Activated T-cell treated with anti-CD3 and anti-CD28 coated beads, Interleukin-2, amount 50 U/mL, for 72 hours (primary cell): Measurements from ENCODE around the gene EPHB6. TPM values are rescaled to one million over a fixed set of nuclear protein-coding genes. Genes with fewer than 3 reads are reported as not detected.

Experiments
- ATAC-seq, 2 donors: fragments of 150-1000 bp; cut with Tn5 transposase; replicated peaks in 1 of 2; 2 replicates each; pipeline ENCODE4 v1.10.0; 2021; ENCODE audit warnings: moderate library complexity in 2 of 2, mild to moderate bottlenecking in 1 of 2
- DNase-seq, 2 donors: peaks; one replicate each; pipeline ENCODE4 v3.0.0; 2021 to 2022; ENCODE audit warnings: mixed read lengths in 1 of 2
- H3K27ac Mint-ChIP-seq: one replicate; pipeline ENCODE4 v1.8.0; 2022; ENCODE audit warnings: mild to moderate bottlenecking, moderate library complexity, mixed read lengths
- H3K27me3 Mint-ChIP-seq: one replicate; pipeline ENCODE4 v1.8.0; 2022; ENCODE audit warnings: low read depth, mixed read lengths
- H3K36me3 Mint-ChIP-seq, 2 donors: one replicate each; pipeline ENCODE4 v1.8.0; 2022; ENCODE audit warnings: mixed read lengths in 2 of 2, mild to moderate bottlenecking in 1 of 2; ENCODE audit not compliant: insufficient read depth in 2 of 2
- H3K4me1 Mint-ChIP-seq: one replicate; pipeline ENCODE4 v1.8.0; 2022; ENCODE audit warnings: low read depth, mixed read lengths
- H3K4me3 Mint-ChIP-seq, 2 donors: one replicate each; pipeline ENCODE4 v1.8.0; 2022; ENCODE audit warnings: mild to moderate bottlenecking in 2 of 2, mixed read lengths in 2 of 2, moderate library complexity in 2 of 2
- H3K9me3 Mint-ChIP-seq, 2 donors: one replicate each; pipeline ENCODE4 v1.8.0; 2022; ENCODE audit warnings: mixed read lengths in 2 of 2
- total RNA-seq, 2 donors: library from RNA; stranded (reverse); gene quantifications; one replicate each; pipeline ENCODE4 v1.2.3, GENCODE V29; 2022

The EPHB6 gene
- total RNA-seq, 2 donors from 2014 or later = 10.9 to 13.6 TPM

- no peak overlapping the region for H3K27ac Mint-ChIP-seq
- DNase-seq = no peak
- H3K27me3 Mint-ChIP-seq = no peaks in the 10 kb centered on the region
- H3K9me3 Mint-ChIP-seq = no peaks in the 10 kb centered on the region
- no peak for ATAC-seq
- H3K4me3 Mint-ChIP-seq = no peak overlapping the region
- H3K4me1 Mint-ChIP-seq = no peaks in the 10 kb centered on the region
- no peaks in the 10 kb centered on the region for H3K36me3 Mint-ChIP-seq
Measured at GRCh38 chr7:142871260-142872105, 16.6 kb downstream of the EPHB6 start.

GRCh38 chr7:142872106-142872675 is 17.3 kb downstream of the EPHB6 start:
- Mint-ChIP-seq H3K27ac (no peak overlapping the region), H3K4me3 (no peak overlapping the region), H3K9me3 (no peaks in the 10 kb centered on the region), H3K36me3 (no peaks in the 10 kb centered on the region), H3K4me1 (no peaks in the 10 kb centered on the region), H3K27me3 (no peaks in the 10 kb centered on the region)
- DNase-seq (no peak), ATAC-seq (no peak)

- Mint-ChIP-seq H3K9me3 (no peaks in the 10 kb centered on the region), H3K27ac (no peak overlapping the region), H3K4me3 (no peak overlapping the region), H3K27me3 (no peaks in the 10 kb centered on the region), H3K36me3 (no peaks in the 10 kb centered on the region), H3K4me1 (no peaks in the 10 kb centered on the region)
- DNase-seq (peak; percentile 38 to 41), ATAC-seq (peak; percentile 45 to 56)
Measured at GRCh38 chr7:142873281-142873784, 18.5 kb downstream of the EPHB6 start.

GRCh38 chr7:142873871-142874270 is 19.0 kb downstream of the EPHB6 start:
- Mint-ChIP-seq H3K9me3 (no peaks in the 10 kb centered on the region), H3K27ac (no peak overlapping the region), H3K36me3 (no peaks in the 10 kb centered on the region), H3K27me3 (no peaks in the 10 kb centered on the region), H3K4me1 (no peaks in the 10 kb centered on the region), H3K4me3 (no peak overlapping the region)
- DNase-seq = no peak
- no peak for ATAC-seq

- Mint-ChIP-seq H3K36me3 (no peaks in the 10 kb centered on the region), H3K9me3 (no peaks in the 10 kb centered on the region), H3K27ac (no peak overlapping the region), H3K4me1 (no peaks in the 10 kb centered on the region), H3K4me3 (no peak overlapping the region), H3K27me3 (no peaks in the 10 kb centered on the region)
- DNase-seq (no peak), ATAC-seq (no peak)
Measured at GRCh38 chr7:142874409-142874808, 19.5 kb downstream of the EPHB6 start.

GRCh38 chr7:142874837-142875236 is 20.0 kb downstream of the EPHB6 start:
- no peaks in the 10 kb centered on the region for H3K4me1 Mint-ChIP-seq
- H3K36me3 Mint-ChIP-seq = no peaks in the 10 kb centered on the region
- H3K27ac Mint-ChIP-seq = no peak overlapping the region
- no peak overlapping the region for H3K4me3 Mint-ChIP-seq
- H3K27me3 Mint-ChIP-seq = no peaks in the 10 kb centered on the region
- no peaks in the 10 kb centered on the region for H3K9me3 Mint-ChIP-seq
- ATAC-seq = no peak
- no peak for DNase-seq

GRCh38 chr7:142875456-142875855 is 20.6 kb downstream of the EPHB6 start:
- H3K36me3 Mint-ChIP-seq = no peaks in the 10 kb centered on the region
- no peak for ATAC-seq
- H3K27me3 Mint-ChIP-seq = no peaks in the 10 kb centered on the region
- H3K4me1 Mint-ChIP-seq = no peaks in the 10 kb centered on the region
- no peak overlapping the region for H3K4me3 Mint-ChIP-seq
- H3K9me3 Mint-ChIP-seq = no peaks in the 10 kb centered on the region
- no peak overlapping the region for H3K27ac Mint-ChIP-seq
- DNase-seq = no peak

- H3K9me3 Mint-ChIP-seq = no peaks in the 10 kb centered on the region
- no peaks in the 10 kb centered on the region for H3K27me3 Mint-ChIP-seq
- H3K4me1 Mint-ChIP-seq = no peaks in the 10 kb centered on the region
- no peaks in the 10 kb centered on the region for H3K36me3 Mint-ChIP-seq
- no peak for DNase-seq
- no peak for ATAC-seq
- H3K4me3 Mint-ChIP-seq = no peak overlapping the region
- H3K27ac Mint-ChIP-seq = no peak overlapping the region
Measured at GRCh38 chr7:142876236-142876960, 21.5 kb downstream of the EPHB6 start.

GRCh38 chr7:142876991-142877910 is 22.4 kb downstream of the EPHB6 start:
- DNase-seq (no peak), ATAC-seq (no peak)
- Mint-ChIP-seq H3K9me3 (no peaks in the 10 kb centered on the region), H3K4me3 (no peak overlapping the region), H3K36me3 (no peaks in the 10 kb centered on the region), H3K27ac (no peak overlapping the region), H3K4me1 (no peaks in the 10 kb centered on the region), H3K27me3 (no peaks in the 10 kb centered on the region)

- no peaks in the 10 kb centered on the region for H3K9me3 Mint-ChIP-seq
- no peaks in the 10 kb centered on the region for H3K36me3 Mint-ChIP-seq
- H3K27me3 Mint-ChIP-seq = no peaks in the 10 kb centered on the region
- no peak for ATAC-seq
- no peak for DNase-seq
- no peaks in the 10 kb centered on the region for H3K4me1 Mint-ChIP-seq
- H3K4me3 Mint-ChIP-seq = no peak overlapping the region
- no peak overlapping the region for H3K27ac Mint-ChIP-seq
Measured at GRCh38 chr7:142878315-142878714, 23.4 kb downstream of the EPHB6 start.

GRCh38 chr7:142879060-142879459 is 24.2 kb downstream of the EPHB6 start:
- peak overlapping the region; percentile 16 for H3K27ac Mint-ChIP-seq
- H3K9me3 Mint-ChIP-seq = no peaks in the 10 kb centered on the region
- ATAC-seq (no peak), DNase-seq (no peak)
- no peaks in the 10 kb centered on the region for H3K27me3 Mint-ChIP-seq
- no peaks in the 10 kb centered on the region for H3K4me1 Mint-ChIP-seq
- H3K36me3 Mint-ChIP-seq = no peaks in the 10 kb centered on the region
- no peak overlapping the region for H3K4me3 Mint-ChIP-seq

GRCh38 chr7:142880876-142881505 is 26.1 kb downstream of the EPHB6 start:
- H3K4me3 Mint-ChIP-seq = no peak overlapping the region
- H3K27me3 Mint-ChIP-seq = no peaks in the 10 kb centered on the region
- no peak overlapping the region for H3K27ac Mint-ChIP-seq
- no peaks in the 10 kb centered on the region for H3K4me1 Mint-ChIP-seq
- DNase-seq (peak; percentile 50 to 55), ATAC-seq (peak; percentile 71 to 74)
- no peaks in the 10 kb centered on the region for H3K9me3 Mint-ChIP-seq
- H3K36me3 Mint-ChIP-seq = no peaks in the 10 kb centered on the region
